GM18870 (cell line): ENCODE data around the gene NAIF1.
"Not testable (repeated sequence)": the region's sequence is repeated elsewhere in the genome, so short reads cannot be mapped to it uniquely, and the experiment has no call there.

Source experiments
- ATAC-seq: cut with Tn5 transposase; IDR thresholded peaks from one replicate; pipeline ENCODE4 v1.9.1; 2021; ENCODE audit warnings: moderate library complexity; ENCODE audit not compliant: unreplicated experiment

NAIF1 gene

GRCh38 chr9:128034821-128035652, 32.1 kb downstream of the NAIF1 start:
- no peak for ATAC-seq

- no peak for ATAC-seq
Measured at GRCh38 chr9:128033609-128034008, 33.5 kb downstream of the NAIF1 start.

- ATAC-seq = no peak
Measured at GRCh38 chr9:128027705-128028104, 39.4 kb downstream of the NAIF1 start.

GRCh38 chr9:128026773-128027541, 40.2 kb downstream of the NAIF1 start:
- no peak for ATAC-seq

- ATAC-seq = no peak
Measured at GRCh38 chr9:128026255-128026772, 40.8 kb downstream of the NAIF1 start.

GRCh38 chr9:128025736-128026135, 41.4 kb downstream of the NAIF1 start:
- ATAC-seq = no peak

GRCh38 chr9:128024761-128025308, 42.3 kb downstream of the NAIF1 start:
- no peak for ATAC-seq

GRCh38 chr9:128023671-128024070, 43.4 kb downstream of the NAIF1 start:
- ATAC-seq = not testable (repeated sequence)

- ATAC-seq = no peak
Measured at GRCh38 chr9:128022886-128023285, 44.2 kb downstream of the NAIF1 start.

- ATAC-seq = no peak
Measured at GRCh38 chr9:128021098-128021497, 46.0 kb downstream of the NAIF1 start.

- no peak for ATAC-seq
Measured at GRCh38 chr9:128020692-128021091, 46.4 kb downstream of the NAIF1 start.

- ATAC-seq = no peak
Measured at GRCh38 chr9:128015696-128016095, 51.4 kb downstream of the NAIF1 start.
